OCI-LY1 (cell line): ENCODE data around the gene GFOD1.

Experiments
- CTCF ChIP-seq: fragments of 200-600 bp; sonication (generic), shearing (Covaris generic); IDR thresholded peaks from 2 replicates; pipeline ENCODE4 v1.5.1; 2017; ENCODE audit warnings: mild to moderate bottlenecking, antibody characterized with exemption, low read length, moderate library complexity, mixed read lengths
- EZH2 ChIP-seq: fragments of 200-600 bp; sonication (generic), shearing (Covaris generic); IDR thresholded peaks from 2 replicates; pipeline ENCODE4 v1.8.0; 2017; ENCODE audit warnings: borderline replicate concordance, mixed run types, mild to moderate bottlenecking, antibody characterized with exemption, low read length, moderate library complexity, mixed read lengths

GRCh38 chr6:13375360-13375878 is 112.0 kb downstream of the GFOD1 start:
- TF ChIP-seq CTCF (no peak), EZH2 (no peak)
